ENCODE measurements around the gene STAP2. TPM values are rescaled to one million over a fixed set of nuclear protein-coding genes. Genes with fewer than 3 reads are reported as not detected.

The STAP2 gene
- total and polyA plus RNA-seq, 9 of the 15 experiments (the other 6 are each of a cell fraction or from before 2014, with no cell fraction given), result 1.2 to 9.8 (median 4.5) TPM

DNA sequence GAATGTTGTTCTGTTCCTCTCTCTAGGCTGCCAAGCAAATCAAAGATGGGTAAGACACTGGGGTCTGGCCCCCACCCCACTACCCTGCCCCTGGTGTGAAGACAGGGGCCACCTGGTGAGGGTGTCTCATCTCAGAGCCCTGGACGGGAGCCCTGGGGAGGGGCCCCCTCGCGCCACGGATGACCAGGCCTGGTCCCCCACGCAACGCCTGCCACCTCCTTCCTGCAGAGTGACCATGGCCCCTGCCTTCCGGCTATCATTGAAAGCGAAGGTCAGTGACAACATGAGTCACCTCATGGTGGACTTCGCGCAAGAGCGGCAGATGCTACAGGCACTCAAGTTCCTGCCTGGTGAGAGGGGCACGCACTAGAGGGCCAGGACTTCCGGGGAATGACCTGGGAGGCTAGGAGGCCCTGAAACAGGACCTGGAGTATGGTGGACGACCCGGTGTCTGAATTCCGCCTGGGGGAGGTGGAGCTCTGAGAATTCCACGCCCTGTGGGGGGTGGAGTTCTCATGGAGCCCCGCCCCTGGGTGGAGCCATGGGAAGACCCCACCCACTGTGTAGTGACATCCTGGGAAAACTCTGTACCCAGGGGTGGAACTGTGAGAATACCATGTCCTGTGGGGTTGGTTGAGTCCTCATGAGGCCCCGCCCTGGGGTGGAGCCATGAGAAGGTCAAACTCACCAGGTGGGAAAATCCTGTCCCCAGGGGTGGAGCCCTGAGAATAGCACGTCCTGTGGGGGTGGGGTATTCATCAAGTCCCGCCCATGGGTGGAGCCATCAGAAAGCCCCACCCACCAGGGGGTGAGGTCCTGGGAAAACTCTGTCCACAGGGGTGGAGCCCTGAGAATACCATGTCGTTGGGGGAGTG, 28.1 kb downstream of the STAP2 start (continued):
- TF ChIP-seq, protein P1, sequence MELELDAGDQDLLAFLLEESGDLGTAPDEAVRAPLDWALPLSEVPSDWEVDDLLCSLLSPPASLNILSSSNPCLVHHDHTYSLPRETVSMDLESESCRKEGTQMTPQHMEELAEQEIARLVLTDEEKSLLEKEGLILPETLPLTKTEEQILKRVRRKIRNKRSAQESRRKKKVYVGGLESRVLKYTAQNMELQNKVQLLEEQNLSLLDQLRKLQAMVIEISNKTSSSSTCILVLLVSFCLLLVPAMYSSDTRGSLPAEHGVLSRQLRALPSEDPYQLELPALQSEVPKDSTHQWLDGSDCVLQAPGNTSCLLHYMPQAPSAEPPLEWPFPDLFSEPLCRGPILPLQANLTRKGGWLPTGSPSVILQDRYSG (tag; conservative IDR thresholded peaks at IDR 0.05; ENCODE audit: low read depth), result no peak
- TF ChIP-seq BRD4 (IDR thresholded peaks at IDR 0.05), result no peak
- no peak for TF ChIP-seq NFYB (IDR thresholded peaks at IDR 0.05; ENCODE audit: extremely low read depth, insufficient read length)
- TF ChIP-seq PML (IDR thresholded peaks at IDR 0.05; ENCODE audit: low read length), result peak; percentile 62; the same call in 1 of the 2 replicates
- TF ChIP-seq ATF7 (IDR thresholded peaks at IDR 0.05), result peak; percentile 73
- TF ChIP-seq PHF20 (IDR thresholded peaks at IDR 0.05; ENCODE audit: partially characterized antibody), result peak; percentile 61
- TF ChIP-seq, protein P2, sequence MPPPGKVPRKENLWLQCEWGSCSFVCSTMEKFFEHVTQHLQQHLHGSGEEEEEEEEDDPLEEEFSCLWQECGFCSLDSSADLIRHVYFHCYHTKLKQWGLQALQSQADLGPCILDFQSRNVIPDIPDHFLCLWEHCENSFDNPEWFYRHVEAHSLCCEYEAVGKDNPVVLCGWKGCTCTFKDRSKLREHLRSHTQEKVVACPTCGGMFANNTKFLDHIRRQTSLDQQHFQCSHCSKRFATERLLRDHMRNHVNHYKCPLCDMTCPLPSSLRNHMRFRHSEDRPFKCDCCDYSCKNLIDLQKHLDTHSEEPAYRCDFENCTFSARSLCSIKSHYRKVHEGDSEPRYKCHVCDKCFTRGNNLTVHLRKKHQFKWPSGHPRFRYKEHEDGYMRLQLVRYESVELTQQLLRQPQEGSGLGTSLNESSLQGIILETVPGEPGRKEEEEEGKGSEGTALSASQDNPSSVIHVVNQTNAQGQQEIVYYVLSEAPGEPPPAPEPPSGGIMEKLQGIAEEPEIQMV (tag; conservative IDR thresholded peaks at IDR 0.05; ENCODE audit: low read depth), result no peak
- no peak for TF ChIP-seq JUNB (CRISPR knock-in tag; conservative IDR thresholded peaks at IDR 0.05)
- TF ChIP-seq ZZZ3 (IDR thresholded peaks at IDR 0.05), result no peak
- 0 out of 2 replicates have a peak, but pooled peaks have one; percentile 58 for TF ChIP-seq CBX1 (IDR thresholded peaks at IDR 0.05; ENCODE audit: low read depth)
- no peak for TF ChIP-seq ZNF583 (CRISPR knock-in tag; IDR thresholded peaks at IDR 0.05)
- no peak for TF ChIP-seq CCAR2 (IDR thresholded peaks at IDR 0.05; ENCODE audit: low read depth, low read length)
- TF ChIP-seq HDAC3 (IDR thresholded peaks at IDR 0.05; ENCODE audit: borderline replicate concordance, partially characterized antibody), result no peak
- peak; percentile 77 for TF ChIP-seq TAF1 (IDR thresholded peaks at IDR 0.05; ENCODE audit: control insufficient read depth, extremely low read depth, insufficient read depth, low read length, severe bottlenecking)
- TF ChIP-seq SP2 (IDR thresholded peaks at IDR 0.05; ENCODE audit: extremely low read depth, low read depth, low read length, poor library complexity, severe bottlenecking), result no peak
- TF ChIP-seq ILK (tag; IDR thresholded peaks at IDR 0.05; ENCODE audit: borderline replicate concordance, low read depth), result no peak
- TF ChIP-seq, protein P3, sequence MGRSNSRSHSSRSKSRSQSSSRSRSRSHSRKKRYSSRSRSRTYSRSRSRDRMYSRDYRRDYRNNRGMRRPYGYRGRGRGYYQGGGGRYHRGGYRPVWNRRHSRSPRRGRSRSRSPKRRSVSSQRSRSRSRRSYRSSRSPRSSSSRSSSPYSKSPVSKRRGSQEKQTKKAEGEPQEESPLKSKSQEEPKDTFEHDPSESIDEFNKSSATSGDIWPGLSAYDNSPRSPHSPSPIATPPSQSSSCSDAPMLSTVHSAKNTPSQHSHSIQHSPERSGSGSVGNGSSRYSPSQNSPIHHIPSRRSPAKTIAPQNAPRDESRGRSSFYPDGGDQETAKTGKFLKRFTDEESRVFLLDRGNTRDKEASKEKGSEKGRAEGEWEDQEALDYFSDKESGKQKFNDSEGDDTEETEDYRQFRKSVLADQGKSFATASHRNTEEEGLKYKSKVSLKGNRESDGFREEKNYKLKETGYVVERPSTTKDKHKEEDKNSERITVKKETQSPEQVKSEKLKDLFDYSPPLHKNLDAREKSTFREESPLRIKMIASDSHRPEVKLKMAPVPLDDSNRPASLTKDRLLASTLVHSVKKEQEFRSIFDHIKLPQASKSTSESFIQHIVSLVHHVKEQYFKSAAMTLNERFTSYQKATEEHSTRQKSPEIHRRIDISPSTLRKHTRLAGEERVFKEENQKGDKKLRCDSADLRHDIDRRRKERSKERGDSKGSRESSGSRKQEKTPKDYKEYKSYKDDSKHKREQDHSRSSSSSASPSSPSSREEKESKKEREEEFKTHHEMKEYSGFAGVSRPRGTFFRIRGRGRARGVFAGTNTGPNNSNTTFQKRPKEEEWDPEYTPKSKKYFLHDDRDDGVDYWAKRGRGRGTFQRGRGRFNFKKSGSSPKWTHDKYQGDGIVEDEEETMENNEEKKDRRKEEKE (IDR thresholded peaks at IDR 0.05; ENCODE audit: borderline replicate concordance in 1 of 2, control insufficient read depth in 1 of 2, low read depth in 2 of 2, low read length in 1 of 2), result no peak
- no peak for TF ChIP-seq ZNF324 (CRISPR knock-in tag; IDR thresholded peaks at IDR 0.05)
- TF ChIP-seq RAD51 (IDR thresholded peaks at IDR 0.05; ENCODE audit: borderline replicate concordance, low read depth), result no peak
- TF ChIP-seq SMAD1 (IDR thresholded peaks at IDR 0.05; ENCODE audit: low read depth, low read length, partially characterized antibody), result no peak
